Measurements from ENCODE around the gene SLC35G4.

The SLC35G4 gene

GRCh38 chr18:11585596-11585995 lies 23.8 kb upstream of the SLC35G4 start:
- no peak for TF ChIP-seq SIN3A (IDR thresholded peaks at IDR 0.05; ENCODE audit: borderline replicate concordance, insufficient read depth, low read length)
- no peak for TF ChIP-seq REST (IDR thresholded peaks at IDR 0.05; ENCODE audit: insufficient read depth in 1 of 2, low read depth in 2 of 2, low read length in 2 of 2)
- TF ChIP-seq TAF1 (IDR thresholded peaks at IDR 0.05; ENCODE audit: borderline replicate concordance, insufficient read depth, low read length), result no peak
- TF ChIP-seq FOXP2 (optimal IDR thresholded peaks at IDR 0.05; ENCODE audit: borderline replicate concordance, extremely low read depth, extremely low read length, insufficient read depth), result no peak
- TF ChIP-seq POLR2AphosphoS5 (IDR thresholded peaks at IDR 0.05; ENCODE audit: low read depth, low read length), result no peak

DNA sequence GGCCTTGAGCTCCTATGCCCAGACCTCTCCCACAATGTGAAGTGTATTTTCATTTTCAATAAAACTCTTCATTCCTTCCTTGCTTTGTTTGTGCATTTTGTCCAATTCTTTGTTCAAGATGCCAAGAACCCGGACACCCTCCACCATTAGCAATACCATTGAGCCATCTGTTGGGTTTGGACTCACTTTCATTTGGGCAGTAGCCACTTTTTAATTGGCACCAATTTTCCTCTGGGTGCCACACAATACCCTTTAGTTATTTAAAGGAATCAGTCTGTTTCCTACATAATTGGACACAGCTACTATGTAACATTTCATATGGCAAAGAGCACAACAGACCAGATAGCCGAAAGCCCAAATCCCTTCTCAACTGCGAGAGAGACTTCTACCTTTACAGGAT lies 22.5 kb upstream of the SLC35G4 start:
- TF ChIP-seq FOXP2 (optimal IDR thresholded peaks at IDR 0.05; ENCODE audit: borderline replicate concordance, extremely low read depth, extremely low read length, insufficient read depth) (no peak), POLR2AphosphoS5 (IDR thresholded peaks at IDR 0.05; ENCODE audit: low read depth, low read length) (no peak), SIN3A (IDR thresholded peaks at IDR 0.05; ENCODE audit: borderline replicate concordance, insufficient read depth, low read length) (no peak), TAF1 (IDR thresholded peaks at IDR 0.05; ENCODE audit: borderline replicate concordance, insufficient read depth, low read length) (no peak), REST (IDR thresholded peaks at IDR 0.05; ENCODE audit: insufficient read depth in 1 of 2, low read depth in 2 of 2, low read length in 2 of 2) (no peak)

GRCh38 chr18:11587432-11587831 lies 22.0 kb upstream of the SLC35G4 start:
- TF ChIP-seq POLR2AphosphoS5 (IDR thresholded peaks at IDR 0.05; ENCODE audit: low read depth, low read length), result no peak

- TF ChIP-seq REST (IDR thresholded peaks at IDR 0.05; ENCODE audit: insufficient read depth in 1 of 2, low read depth in 2 of 2, low read length in 2 of 2) (no peak), SIN3A (IDR thresholded peaks at IDR 0.05; ENCODE audit: borderline replicate concordance, insufficient read depth, low read length) (no peak), FOXP2 (optimal IDR thresholded peaks at IDR 0.05; ENCODE audit: borderline replicate concordance, extremely low read depth, extremely low read length, insufficient read depth) (no peak)
Measured at GRCh38 chr18:11587846-11588245, 21.6 kb upstream of the SLC35G4 start.

GRCh38 chr18:11591957-11592356 lies 17.4 kb upstream of the SLC35G4 start:
- TF ChIP-seq POLR2AphosphoS5 (IDR thresholded peaks at IDR 0.05; ENCODE audit: low read depth, low read length), result no peak

GRCh38 chr18:11600321-11600720 lies 9.1 kb upstream of the SLC35G4 start:
- TF ChIP-seq FOXP2 (optimal IDR thresholded peaks at IDR 0.05; ENCODE audit: borderline replicate concordance, extremely low read depth, extremely low read length, insufficient read depth) (no peak), POLR2AphosphoS5 (IDR thresholded peaks at IDR 0.05; ENCODE audit: low read depth, low read length) (no peak), REST (IDR thresholded peaks at IDR 0.05; ENCODE audit: insufficient read depth in 1 of 2, low read depth in 2 of 2, low read length in 2 of 2) (no peak), SIN3A (IDR thresholded peaks at IDR 0.05; ENCODE audit: borderline replicate concordance, insufficient read depth, low read length) (no peak), TAF1 (IDR thresholded peaks at IDR 0.05; ENCODE audit: borderline replicate concordance, insufficient read depth, low read length) (no peak)

Measured in PFSK-1 (cell line).